Esophagus squamous epithelium (tissue), 4 donors: ENCODE results near the gene CD83.

Experiments used
- POLR2A ChIP-seq, 4 donors: fragments of 450-650 bp; IDR thresholded peaks; one replicate each; pipeline ENCODE4 v1.6.1; 2017; ENCODE audit warnings: antibody characterized with exemption in 4 of 4, mild to moderate bottlenecking in 4 of 4, moderate library complexity in 3 of 4
- TF ChIP-seq, protein P1 (sequence below), 6 experiments: fragments of 450-650 bp in 4 of 6; fragments of 200-600 bp in 2 of 6; sonication (generic) in 2 of 6; IDR thresholded peaks; one replicate each; pipeline ENCODE4 v1.5.1; 2016 to 2019; ENCODE audit warnings: antibody characterized with exemption in 6 of 6, mild to moderate bottlenecking in 4 of 6, moderate library complexity in 4 of 6

- TF ChIP-seq POLR2A (IDR thresholded peaks at IDR 0.05): no peak
- TF ChIP-seq, protein P1, sequence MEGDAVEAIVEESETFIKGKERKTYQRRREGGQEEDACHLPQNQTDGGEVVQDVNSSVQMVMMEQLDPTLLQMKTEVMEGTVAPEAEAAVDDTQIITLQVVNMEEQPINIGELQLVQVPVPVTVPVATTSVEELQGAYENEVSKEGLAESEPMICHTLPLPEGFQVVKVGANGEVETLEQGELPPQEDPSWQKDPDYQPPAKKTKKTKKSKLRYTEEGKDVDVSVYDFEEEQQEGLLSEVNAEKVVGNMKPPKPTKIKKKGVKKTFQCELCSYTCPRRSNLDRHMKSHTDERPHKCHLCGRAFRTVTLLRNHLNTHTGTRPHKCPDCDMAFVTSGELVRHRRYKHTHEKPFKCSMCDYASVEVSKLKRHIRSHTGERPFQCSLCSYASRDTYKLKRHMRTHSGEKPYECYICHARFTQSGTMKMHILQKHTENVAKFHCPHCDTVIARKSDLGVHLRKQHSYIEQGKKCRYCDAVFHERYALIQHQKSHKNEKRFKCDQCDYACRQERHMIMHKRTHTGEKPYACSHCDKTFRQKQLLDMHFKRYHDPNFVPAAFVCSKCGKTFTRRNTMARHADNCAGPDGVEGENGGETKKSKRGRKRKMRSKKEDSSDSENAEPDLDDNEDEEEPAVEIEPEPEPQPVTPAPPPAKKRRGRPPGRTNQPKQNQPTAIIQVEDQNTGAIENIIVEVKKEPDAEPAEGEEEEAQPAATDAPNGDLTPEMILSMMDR (IDR thresholded peaks at IDR 0.05): no peak
Measured at GRCh38 chr6:14128746-14129145, 11.2 kb downstream of the CD83 start.
